ENCODE measurements around the gene GRIN1.
"Not testable (repeated sequence)": the region's sequence is repeated elsewhere in the genome, so short reads cannot be mapped to it uniquely, and the experiment has no call there.

The GRIN1 gene

DNA sequence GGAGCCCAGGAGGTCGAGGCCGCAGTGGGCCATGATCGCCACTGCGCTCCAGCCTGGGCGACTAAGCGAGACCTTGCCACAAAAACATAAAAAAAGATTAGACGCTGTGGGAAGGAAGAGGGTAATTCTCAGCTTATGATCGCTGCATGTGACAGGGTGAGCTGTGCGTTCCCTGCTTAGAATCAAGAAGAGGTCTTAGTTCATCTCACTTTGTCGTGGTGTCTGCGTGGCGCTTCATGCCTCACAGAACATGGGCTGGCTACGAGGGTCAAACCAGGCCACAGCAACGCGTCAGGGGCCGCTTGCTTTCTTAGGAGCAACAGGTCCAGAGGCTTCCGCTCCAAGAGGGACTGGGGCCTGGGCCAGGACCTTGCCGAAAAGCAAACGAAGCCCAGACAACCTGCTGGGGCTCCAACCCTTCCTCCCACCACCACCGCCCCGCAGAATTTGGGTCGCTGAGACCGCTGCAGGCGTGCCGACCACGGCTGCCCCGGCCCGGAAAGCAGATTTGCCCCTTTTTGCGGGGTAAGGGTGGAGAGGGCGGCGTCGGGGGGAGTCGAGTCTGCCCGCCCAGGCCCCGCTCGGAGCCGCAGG lies 10.0 kb upstream of the GRIN1 start:
- DNase-seq, result peak in 1 of 5 experiments; percentile 42

DNA sequence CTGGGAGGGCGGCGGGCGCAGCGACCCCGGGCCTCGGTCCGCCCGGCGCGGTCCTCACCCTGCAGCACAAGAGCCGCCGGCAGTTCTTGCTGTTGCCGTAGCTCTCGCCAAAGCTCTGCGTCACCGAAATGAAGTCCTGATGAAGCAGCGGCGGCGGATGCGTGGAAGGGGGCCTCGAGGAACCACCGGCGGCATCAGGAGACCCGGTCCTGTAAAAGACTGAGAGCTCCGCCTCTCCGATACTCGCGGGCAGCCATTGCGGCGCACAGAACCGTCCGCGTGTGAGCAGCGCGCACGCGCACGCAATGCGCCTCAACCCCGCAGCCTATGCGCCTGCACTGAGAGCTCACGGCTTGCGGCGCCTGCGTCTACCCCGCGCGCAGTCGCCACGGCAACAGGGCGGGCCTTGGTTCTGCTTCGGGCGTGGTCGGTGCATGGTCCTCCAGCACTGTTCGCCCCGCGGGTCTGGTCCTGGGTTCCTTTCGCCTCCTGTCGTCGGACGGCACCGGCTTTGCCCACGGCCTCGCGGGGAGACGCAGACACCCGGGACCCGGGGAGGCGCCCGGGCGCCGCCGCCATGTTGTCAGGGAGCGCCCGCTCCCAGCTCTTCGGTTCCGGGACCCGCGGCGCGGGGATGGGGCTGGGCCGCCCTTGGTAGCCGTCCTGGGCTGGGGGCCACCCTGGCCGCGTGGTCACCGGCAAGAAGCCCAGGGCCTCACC lies 9.3 kb upstream of the GRIN1 start:
- peak; percentile 79 to 95 (median 86) for DNase-seq

DNA sequence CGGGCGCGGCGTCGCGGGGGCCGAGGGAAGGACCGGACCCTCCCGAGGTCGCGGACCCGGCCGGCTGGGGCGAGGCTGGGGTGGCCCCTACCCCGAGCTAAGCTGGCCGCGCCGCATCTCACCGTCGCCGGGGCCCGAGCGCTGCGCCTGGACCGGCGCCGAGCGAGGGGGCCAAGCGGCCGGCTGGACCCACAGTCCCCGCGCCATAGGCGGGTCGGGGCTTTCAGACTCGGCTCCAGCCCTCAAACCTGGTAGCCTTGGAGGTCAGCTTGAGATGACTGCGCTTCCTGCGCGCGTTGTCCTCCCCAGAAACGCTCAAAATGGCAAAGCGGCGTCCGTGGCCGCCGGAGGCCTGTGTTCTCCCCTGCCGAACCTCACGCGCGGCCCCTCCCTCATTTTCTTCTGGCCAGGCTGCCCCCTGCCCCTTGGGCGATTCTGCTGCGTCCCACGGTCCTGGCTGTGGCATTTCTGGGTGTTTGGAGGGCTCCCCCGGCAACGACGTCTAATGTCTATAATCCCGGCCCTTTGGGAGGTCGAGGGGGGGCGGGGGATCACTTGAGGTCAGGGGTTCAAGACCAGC lies 8.7 kb upstream of the GRIN1 start:
- DNase-seq, result no peak

DNA sequence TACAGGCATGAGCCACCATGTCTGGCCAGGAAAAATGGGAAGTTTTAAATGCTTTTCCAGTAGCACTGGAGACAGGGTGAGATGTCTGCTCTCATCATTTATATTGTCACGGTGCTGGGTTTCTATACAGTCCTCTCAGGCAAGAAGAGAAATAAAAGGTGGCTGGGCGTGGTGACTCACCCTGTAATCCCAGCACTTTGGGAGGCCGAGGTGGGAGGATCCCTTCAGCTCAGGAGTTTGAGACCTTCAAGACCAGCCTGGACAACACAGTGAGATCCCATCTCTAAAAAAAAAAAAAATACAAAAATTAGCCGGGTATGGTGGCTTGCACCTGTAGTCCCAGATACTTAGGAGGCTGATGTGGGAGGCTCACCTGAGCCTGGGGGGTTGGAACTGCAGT lies 4.8 kb upstream of the GRIN1 start:
- no peak for DNase-seq

- not testable (repeated sequence) for DNase-seq
These were observed 3.8 kb upstream of the GRIN1 start for GRCh38 chr9:137135154-137135553.

DNA sequence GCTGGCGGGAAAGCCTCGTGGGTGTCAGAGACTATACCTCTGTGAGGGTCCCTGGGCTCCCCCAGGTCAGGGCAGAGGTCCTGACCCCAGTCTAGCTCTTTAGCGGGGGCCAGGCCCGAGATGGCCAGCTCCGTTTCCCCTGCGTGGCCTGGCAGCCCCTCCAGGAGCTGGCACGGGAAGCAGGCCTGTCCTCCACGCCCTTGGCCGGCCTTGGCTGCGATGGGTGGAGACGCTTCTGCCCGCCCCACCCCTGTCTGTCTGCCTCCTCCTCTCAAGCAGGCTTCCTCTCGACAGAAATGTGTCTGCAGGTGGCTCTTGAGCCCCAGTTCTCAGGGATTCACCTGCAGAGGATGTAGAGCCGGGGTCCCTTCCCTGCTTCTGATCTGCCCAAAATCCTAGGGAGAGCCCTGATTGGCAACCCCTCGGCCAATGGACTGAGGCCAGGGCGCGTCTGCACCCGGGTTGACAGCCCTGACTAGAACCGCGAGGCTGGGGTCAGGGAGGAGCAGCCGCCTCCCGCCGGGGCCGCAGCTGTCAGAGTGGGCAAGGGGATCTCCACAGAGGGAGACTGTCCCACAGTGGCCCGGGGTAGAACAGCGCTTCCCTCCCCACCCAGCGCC lies 2.6 kb upstream of the GRIN1 start:
- no peak for DNase-seq

- DNase-seq, result no peak
These were observed 1.9 kb upstream of the GRIN1 start for GRCh38 chr9:137136881-137137607.

- no peak for DNase-seq
These were observed 764 bp upstream of the GRIN1 start for GRCh38 chr9:137138058-137138721.

- no peak for DNase-seq
These were observed 655 bp downstream of the GRIN1 start for GRCh38 chr9:137139468-137140150.

DNA sequence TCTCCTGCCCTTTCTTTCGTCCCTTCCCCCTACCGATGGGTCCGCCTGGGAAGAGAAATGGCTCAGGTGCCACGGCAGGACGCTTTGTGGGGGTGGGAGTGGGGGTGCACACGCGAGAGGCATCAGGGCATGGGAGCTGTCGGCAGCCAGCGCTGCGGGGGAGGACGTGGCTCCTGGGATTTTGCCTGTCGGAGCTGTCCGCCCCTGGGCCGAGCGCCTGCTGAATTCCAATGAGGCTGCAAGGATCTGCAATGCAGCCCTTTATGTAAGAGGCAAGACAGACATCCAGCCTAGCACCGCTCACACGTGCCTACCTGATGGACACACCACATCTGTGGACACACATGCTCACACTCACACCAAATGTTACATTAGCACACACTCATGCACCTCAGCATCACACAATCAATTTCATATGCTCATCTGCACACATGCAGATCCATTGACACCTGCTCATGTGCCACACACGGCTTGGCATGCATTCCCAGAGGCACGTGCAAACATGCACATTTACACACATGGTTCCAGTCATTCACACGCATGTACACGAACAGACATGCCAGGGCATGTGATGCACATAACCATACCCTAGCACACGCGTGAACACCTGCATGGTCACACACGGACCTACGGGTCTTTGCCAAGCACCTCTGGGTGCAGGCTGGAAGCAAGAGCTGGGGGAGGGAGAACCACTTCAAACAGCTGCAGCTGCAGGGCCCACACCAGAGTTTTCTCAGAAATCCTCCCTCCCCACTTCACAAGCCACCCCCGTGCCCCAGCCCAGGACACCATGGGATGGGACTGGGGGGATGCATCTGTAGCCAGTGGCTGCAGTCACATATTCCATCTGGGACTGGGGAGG lies 1.4 kb downstream of the GRIN1 start:
- DNase-seq, result no peak

GRCh38 chr9:137141050-137141810 lies 2.3 kb downstream of the GRIN1 start:
- no peak for DNase-seq

- no peak for DNase-seq
These were observed 3.3 kb downstream of the GRIN1 start for GRCh38 chr9:137141976-137142936.

- no peak for DNase-seq
These were observed 4.5 kb downstream of the GRIN1 start for GRCh38 chr9:137143459-137143858.

GRCh38 chr9:137145731-137146526 lies 7.0 kb downstream of the GRIN1 start:
- no peak for DNase-seq

- no peak for DNase-seq
These were observed 7.6 kb downstream of the GRIN1 start for GRCh38 chr9:137146527-137146918.

GRCh38 chr9:137147091-137147792 lies 8.3 kb downstream of the GRIN1 start:
- DNase-seq, result no peak

DNA sequence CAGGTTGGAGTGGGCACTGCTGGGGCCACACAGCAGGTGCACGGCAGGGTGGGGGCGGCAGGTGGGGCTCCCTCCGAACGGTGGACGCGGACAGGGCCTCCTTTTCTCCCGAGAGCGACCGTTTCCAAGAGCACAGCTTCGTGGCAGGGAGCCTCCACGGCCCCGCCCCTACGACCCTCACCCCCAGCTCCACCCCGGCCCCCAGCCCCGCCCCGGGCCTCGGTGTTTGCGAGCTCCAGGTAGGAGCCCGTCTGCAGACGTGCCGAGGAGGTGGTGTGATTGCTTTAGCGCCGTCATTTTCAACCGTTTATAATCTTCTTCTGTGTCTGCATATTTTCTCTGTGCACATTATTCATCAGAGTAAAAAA lies 8.8 kb downstream of the GRIN1 start:
- no peak for DNase-seq

Measured in T-helper 2 cell (primary cell).